GM12878 (cell line): ENCODE data around the gene DDX39B. TPM values are rescaled to one million over a fixed set of nuclear protein-coding genes. Genes with fewer than 3 reads are reported as not detected.

Experiments
- ATAC-seq: fragments of 200-7000 bp; cut with Tn5 transposase; 3 replicates; pipeline ENCODE4 v1.9.1; 2020; ENCODE audit warnings: mild to moderate bottlenecking, moderate library complexity
- BruUV-seq: library from RNA; stranded (reverse); fragments of 400-500 nt; replicated peaks from 2 replicates; lab custom pipeline; 2021; lab: Mats Ljungman, UMichigan
- CTCF ChIA-PET: fragments of 300-600 bp; sonication (Branson Sonifier 250); formaldehyde crosslinking; extraction: SDS; loops from one replicate; lab custom pipeline; 2021; ENCODE audit warnings: inconsistent platforms; lab: Yijun Ruan, JAX
- POLR2A ChIA-PET: fragments of 350-600 bp; formaldehyde crosslinking; extraction: SDS; loops from one replicate; lab custom pipeline; 2021; ENCODE audit warnings: inconsistent platforms; lab: Charles Lee
- RAD21 ChIA-PET: fragments of 300-600 bp; sonication (Branson Sonifier 250); formaldehyde crosslinking; loops from one replicate; lab custom pipeline; 2023; ENCODE audit warnings: antibody characterized with exemption; ENCODE audit not compliant: unreplicated experiment; lab: Charles Lee
- SMC1A ChIA-PET: fragments of 300-600 bp; sonication (Branson Sonifier 250); formaldehyde crosslinking; loops from one replicate; lab custom pipeline; 2023; ENCODE audit not compliant: unreplicated experiment, uncharacterized antibody; lab: Charles Lee
- DNase-seq: peaks from one replicate; pipeline ENCODE4 v3.0.0-alpha.2; 2011; ENCODE audit warnings: low read depth, low spot score
- FAIRE-seq: peaks from 3 replicates; lab custom pipeline; 2011; peaks lifted over from hg19 to GRCh38; lab: Jason Lieb, UNC
- H2AFZ ChIP-seq: 2 replicates; pipeline ENCODE4 v1.6.0; 2011; ENCODE audit warnings: low read depth, low read length, control low read depth; ENCODE audit not compliant: control insufficient read depth
- H3K27ac ChIP-seq: 2 replicates; pipeline ENCODE4 v1.5.1; 2011; ENCODE audit warnings: control low read depth; ENCODE audit not compliant: control insufficient read depth, insufficient read depth
- H3K27me3 ChIP-seq, 2 experiments: replicated peaks in 1 of 2; 2 replicates each; pipeline versions ENCODE4 v1.6.0 to v1.6.1; 2011; ENCODE audit warnings: low read length in 1 of 2; ENCODE audit not compliant: control insufficient read depth in 2 of 2, insufficient read depth in 2 of 2
- H3K36me3 ChIP-seq, 2 experiments: 2 replicates each; pipeline ENCODE4 v1.5.1; 2011; ENCODE audit warnings: low read length in 1 of 2; ENCODE audit not compliant: control insufficient read depth in 2 of 2, insufficient read depth in 2 of 2
- H3K4me1 ChIP-seq: 2 replicates; pipeline ENCODE4 v1.6.1; 2011; ENCODE audit warnings: mild to moderate bottlenecking, low read length, moderate library complexity, mixed read lengths; ENCODE audit not compliant: control insufficient read depth, insufficient read depth
- H3K4me2 ChIP-seq: 2 replicates; pipeline ENCODE4 v1.6.0; 2011; ENCODE audit warnings: control low read depth; ENCODE audit not compliant: control insufficient read depth, insufficient read depth
- H3K4me3 ChIP-seq: fragments of 200-600 bp; sonication (generic); 2 replicates; pipeline ENCODE4 v1.5.1; 2016
- H3K79me2 ChIP-seq: 2 replicates; pipeline ENCODE4 v1.6.0; 2011; ENCODE audit warnings: low read length; ENCODE audit not compliant: control insufficient read depth, insufficient read depth
- H3K9ac ChIP-seq: 2 replicates; pipeline ENCODE4 v1.8.0; 2011; ENCODE audit warnings: low read length, control low read depth, mixed read lengths; ENCODE audit not compliant: control insufficient read depth, insufficient read depth
- H3K9me3 ChIP-seq: replicated peaks from 3 replicates; pipeline ENCODE4 v1.5.1; 2011; ENCODE audit warnings: mild to moderate bottlenecking, low read length; ENCODE audit not compliant: control insufficient read depth, insufficient read depth
- H4K20me1 ChIP-seq: 2 replicates; pipeline ENCODE4 v1.6.0; 2011; ENCODE audit not compliant: control insufficient read depth, insufficient read depth
- ATF2 ChIP-seq: IDR thresholded peaks from 2 replicates; pipeline ENCODE4 v1.6.1; 2012; ENCODE audit warnings: low read length, inconsistent platforms
- ATF3 ChIP-seq: IDR thresholded peaks from 2 replicates; pipeline ENCODE4 v1.6.1; 2011; ENCODE audit warnings: low read depth, mild to moderate bottlenecking, low read length, moderate library complexity, borderline replicate concordance; ENCODE audit errors: extremely low read depth
- BCL11A ChIP-seq: IDR thresholded peaks from 2 replicates; pipeline ENCODE4 v1.6.1; 2011; ENCODE audit warnings: low read depth, low read length
- CHD2 ChIP-seq: IDR thresholded peaks from 2 replicates; pipeline ENCODE4 v1.6.1; 2011; ENCODE audit warnings: low read depth, low read length, improper control_type of control experiment, borderline replicate concordance
- HDGF ChIP-seq: fragments of 450-650 bp; IDR thresholded peaks from 2 replicates; pipeline ENCODE4 v1.6.1; 2016; ENCODE audit warnings: antibody characterized with exemption
- IKZF2 ChIP-seq, 2 experiments: fragments of 450-650 bp; IDR thresholded peaks; 2 replicates each; pipeline ENCODE4 v1.6.1; 2017; ENCODE audit warnings: mild to moderate bottlenecking in 2 of 2, moderate library complexity in 2 of 2
- MLLT1 ChIP-seq: fragments of 450-650 bp; IDR thresholded peaks from 2 replicates; pipeline ENCODE4 v1.6.1; 2016; ENCODE audit warnings: mild to moderate bottlenecking
- NR2C2 ChIP-seq: IDR thresholded peaks from 2 replicates; pipeline ENCODE4 v1.6.1; 2011; ENCODE audit warnings: borderline replicate concordance, low read depth; ENCODE audit not compliant: control insufficient read depth, insufficient read length
- RELB ChIP-seq: fragments of 450-650 bp; IDR thresholded peaks from 2 replicates; pipeline ENCODE4 v1.6.1; 2017; ENCODE audit warnings: low read depth, mild to moderate bottlenecking, moderate library complexity
- SUZ12 ChIP-seq: fragments of 200-600 bp; sonication (generic); IDR thresholded peaks from one replicate; pipeline ENCODE4 v1.6.1; 2018; ENCODE audit warnings: antibody characterized with exemption, mild to moderate bottlenecking; ENCODE audit not compliant: unreplicated experiment
- TARDBP ChIP-seq: IDR thresholded peaks from 2 replicates; pipeline ENCODE4 v1.6.1; 2016; ENCODE audit warnings: borderline replicate concordance
- YBX1 ChIP-seq: fragments of 450-650 bp; IDR thresholded peaks from 2 replicates; pipeline ENCODE4 v1.6.1; 2016; ENCODE audit warnings: antibody characterized with exemption
- WGBS: methylation state at CpG from one replicate; pipeline ENCODE4 v1.1.6; 2016; ENCODE audit warnings: low lambda C conversion rate; ENCODE audit not compliant: insufficient replicate concordance, insufficient coverage; ENCODE audit errors: missing lambda C conversion rate; 5-methylcytosine and 5-hydroxymethylcytosine counted together
- in situ Hi-C: fragments of 300-500 bp; cut with MboI; formaldehyde crosslinking; loops from 9 replicates; pipeline ENCODE4 v1.14.3; 2018; ENCODE audit warnings: mixed read lengths
- intact Hi-C: fragments of 100-400 bp; cut with micrococcal nuclease; formaldehyde crosslinking; loops from one replicate; pipeline ENCODE4 v1.14.2; 2022; ENCODE audit not compliant: unreplicated experiment
- polyA plus RNA-seq, 11 experiments: library from polyadenylated mRNA; depleted of rRNA in 4 of 11; unstranded in 6 of 11; stranded (reverse) in 5 of 11; fragments of >200 nt; fragmentation: Nextera tagmentation in 4 of 11; fragmentation: Illumina TruSeq in 1 of 11; extraction: Ambion mirVana in 4 of 11; extraction: Trizol in 1 of 11; gene quantifications; 1 replicate in 1 of 11; 2 replicates in 10 of 11; pipeline versions ENCODE4 v1.2.1 to v1.2.3, GENCODE V29; 2011 to 2016; ENCODE audit warnings: inconsistent platforms in 2 of 11, missing spikeins in 2 of 11, low read depth in 1 of 11
- total RNA-seq, 4 experiments: library from RNA; depleted of rRNA in 3 of 4; stranded (reverse); fragments of >200 nt in 3 of 4; fragmentation: Illumina TruSeq in 1 of 4; extraction: Trizol in 1 of 4; gene quantifications; 2 replicates each; pipeline versions ENCODE4 v1.2.1 to v1.2.3, GENCODE V29; 2013 to 2021

Gene DDX39B
- total and polyA plus RNA-seq, 10 of the 15 experiments (the other 5 are each of a cell fraction or from before 2014, with no cell fraction given), result 271 to 661 (median 330) TPM

- H3K4me3 ChIP-seq, result peak overlapping the region; percentile 68
- intact Hi-C loops, result no loop called here
- H3K4me1 ChIP-seq, result peaks cover 47% of the 10 kb centered on the region
- in situ Hi-C loops, result no loop called here
- H3K9ac ChIP-seq, result peak overlapping the region; percentile 67; the same call in 1 of the 2 replicates
- peaks cover 1% of the 10 kb centered on the region; the same call in 1 of the 2 replicates for H3K79me2 ChIP-seq
- H4K20me1 ChIP-seq, result no peaks in the 10 kb centered on the region
- FAIRE-seq (no peak), DNase-seq (no peak), ATAC-seq (peak; percentile 14)
- CTCF ChIA-PET, result interaction anchor here (2.2 to 31.0 kb wide), 4 partner anchors 5 to 33 kb away, joined by 16 to 2098 read pairs (median 789); partner anchors contain the start of genes ATP6V1G2, DDX39B, LST1 and LTA
- no peaks in the 10 kb centered on the region for H3K27me3 ChIP-seq
- H3K36me3 ChIP-seq, result no peaks in the 10 kb centered on the region
- SMC1A ChIA-PET, result interaction anchor here (1.0 to 45.5 kb wide), 5 partner anchors 7 to 33 kb away, joined by 3 to 1989 read pairs (median 56); partner anchors contain the start of genes ATP6V1G2, DDX39B, LTA and NCR3
- POLR2A ChIA-PET, result interaction anchor here (0.5 to 17.1 kb wide), 12 partner anchors 8 to 597 kb away, joined by 3 to 282 read pairs (median 4); partner anchors contain the start of genes AIF1, ATP6V1G2, DDX39B and LTA
- peak overlapping the region; percentile 45 for H2AFZ ChIP-seq
- BruUV-seq, result no TSS peak
- RAD21 ChIA-PET, result interaction anchor here (1.1 to 17.5 kb wide), 8 partner anchors 8 to 151 kb away, joined by 3 to 620 read pairs (median 6); partner anchors contain the start of genes ATP6V1G2, NCR3, NFKBIL1 and TNF
- H3K27ac ChIP-seq, result peak overlapping the region; percentile 75
- H3K9me3 ChIP-seq, result no peaks in the 10 kb centered on the region
- H3K4me2 ChIP-seq, result peak overlapping the region; percentile 89
- 51% methylated on average over 10 of the region's 12 CpGs for WGBS
- TF ChIP-seq ATF3, result no peak
- no peak for TF ChIP-seq SUZ12
- no peak for TF ChIP-seq CHD2
- TF ChIP-seq YBX1, result 0 out of 2 replicates have a peak, but pooled peaks have one; percentile 18
- TF ChIP-seq HDGF, result peak; percentile 90
- TF ChIP-seq BCL11A, result no peak
- TF ChIP-seq MLLT1, result peak; percentile 83
- no peak for TF ChIP-seq TARDBP
- TF ChIP-seq ATF2, result no peak
- 0 out of 2 replicates have a peak, but pooled peaks have one; percentile 11 for TF ChIP-seq RELB
- TF ChIP-seq NR2C2, result no peak
- peak; percentile 43 to 74; a peak in 3 of 4 replicates for TF ChIP-seq IKZF2 (IDR thresholded peaks at IDR 0.05)
These were observed 46.3 kb upstream of the DDX39B start for GRCh38 chr6:31587791-31588777.
